Measurements from ENCODE around the gene FARP1. TPM values are rescaled to one million over a fixed set of nuclear protein-coding genes. Genes with fewer than 3 reads are reported as not detected.

The FARP1 gene
- polyA plus RNA-seq, 1 of the 3 experiments (the other 2 are of a cell fraction) = 12.0 TPM

GRCh38 chr13:98180092-98180491 lies 37.2 kb downstream of the FARP1 start:
- H3K79me2 ChIP-seq (ENCODE audit: insufficient read depth) = peaks cover 70% of the 10 kb centered on the region
- no peaks in the 10 kb centered on the region for H3K27me3 ChIP-seq (ENCODE audit: insufficient read depth)
- H3F3A ChIP-seq (replicated peaks; ENCODE audit: insufficient read depth) = no peaks in the 10 kb centered on the region
- ChIA-PET CTCF (interaction anchor here (1.3 kb wide), 1 partner anchor 493 kb away, joined by 3 read pairs; no protein-coding TSS in a partner anchor), POLR2A (no interaction called here)
- no peaks in the 10 kb centered on the region for H3K9me3 ChIP-seq
- DNase-seq = no peak
- H2AFZ ChIP-seq (ENCODE audit: low read depth) = no peak overlapping the region
- H3K4me2 ChIP-seq = no peak overlapping the region
- WGBS (ENCODE audit: low lambda C conversion rate) = 94% methylated on average over 3 of the region's 3 CpGs
- H3K36me3 ChIP-seq (replicated peaks in 1 of 2; ENCODE audit: control insufficient read depth in 1 of 2, insufficient read depth in 2 of 2, low read length in 1 of 2) = no peaks in the 10 kb centered on the region
- peaks cover 0 to 3% of the 10 kb centered on the region in 2 experiments; a peak in 2 of 4 replicates for H3K4me1 ChIP-seq (ENCODE audit: control insufficient read depth in 1 of 2, insufficient read depth in 2 of 2, low read depth in 1 of 2, low read length in 1 of 2)
- TF ChIP-seq TCF12 (IDR thresholded peaks at IDR 0.05) = no peak
- no peak for TF ChIP-seq GATA2 (CRISPR knock-in tag; IDR thresholded peaks at IDR 0.05)
- no peak for TF ChIP-seq NFIC (IDR thresholded peaks at IDR 0.05; ENCODE audit: borderline replicate concordance)
- no peaks in the 10 kb centered on the region for H4K20me1 ChIP-seq (ENCODE audit: insufficient read depth)
- H3K4me3 ChIP-seq (ENCODE audit: low read depth in 2 of 2, low read length in 1 of 2) = no peak overlapping the region
- H3K9me2 ChIP-seq = no peaks in the 10 kb centered on the region
- H3K27ac ChIP-seq (ENCODE audit: low read depth in 2 of 2, low read length in 1 of 2) = no peak overlapping the region
- no peak overlapping the region for H3K9ac ChIP-seq

- no peak overlapping the region for H2AFZ ChIP-seq (ENCODE audit: low read depth)
- no peaks in the 10 kb centered on the region for H3K4me1 ChIP-seq (ENCODE audit: control insufficient read depth in 1 of 2, insufficient read depth in 2 of 2, low read depth in 1 of 2, low read length in 1 of 2)
- H3F3A ChIP-seq (replicated peaks; ENCODE audit: insufficient read depth) = no peaks in the 10 kb centered on the region
- H3K4me2 ChIP-seq = no peak overlapping the region
- H3K9ac ChIP-seq = no peak overlapping the region
- TF ChIP-seq MEF2A (IDR thresholded peaks at IDR 0.05; ENCODE audit: borderline replicate concordance, low read depth) = no peak
- TF ChIP-seq JUND (IDR thresholded peaks at IDR 0.05) = no peak
- no peak for TF ChIP-seq RXRA (IDR thresholded peaks at IDR 0.05; ENCODE audit: borderline replicate concordance, low read depth)
- no peak for TF ChIP-seq USF2 (IDR thresholded peaks at IDR 0.05; ENCODE audit: borderline replicate concordance, low read depth, low read length)
- no peak for TF ChIP-seq CHD2 (IDR thresholded peaks at IDR 0.05; ENCODE audit: low read length, partially characterized antibody)
- no peak for TF ChIP-seq FOSL2 (IDR thresholded peaks at IDR 0.05; ENCODE audit: borderline replicate concordance, low read depth)
- TF ChIP-seq TCF12 (IDR thresholded peaks at IDR 0.05) = no peak
- TF ChIP-seq PBX3 (IDR thresholded peaks at IDR 0.05) = no peak
- TF ChIP-seq NRF1 (IDR thresholded peaks at IDR 0.05; ENCODE audit: low read depth, low read length) = no peak
- no peak for TF ChIP-seq FOXM1 (IDR thresholded peaks at IDR 0.05; ENCODE audit: low read depth)
- no peak for TF ChIP-seq RFX5 (IDR thresholded peaks at IDR 0.05; ENCODE audit: low read length)
- TF ChIP-seq REST (IDR thresholded peaks at IDR 0.05; ENCODE audit: low read depth, low read length) = no peak
- no peak for TF ChIP-seq SMC3 (IDR thresholded peaks at IDR 0.05; ENCODE audit: low read depth, low read length)
- TF ChIP-seq USF1 (IDR thresholded peaks at IDR 0.05; ENCODE audit: borderline replicate concordance, low read depth) = no peak
- no peak for TF ChIP-seq FOXJ3 (CRISPR knock-in tag; IDR thresholded peaks at IDR 0.05)
- no peak for TF ChIP-seq EP300 (IDR thresholded peaks at IDR 0.05; ENCODE audit: borderline replicate concordance in 1 of 2, low read depth in 1 of 2, low read length in 1 of 2)
- TF ChIP-seq TAF1 (IDR thresholded peaks at IDR 0.05; ENCODE audit: borderline replicate concordance, low read depth, low read length) = no peak
- no peak for TF ChIP-seq ELF1 (IDR thresholded peaks at IDR 0.05)
- no peak for TF ChIP-seq MAX (IDR thresholded peaks at IDR 0.05; ENCODE audit: low read depth)
- no peak for DNase-seq
- WGBS (ENCODE audit: low lambda C conversion rate) = 97% methylated on average over 7 of the region's 7 CpGs
- peaks cover 4% of the 10 kb centered on the region; the same call in 1 of the 2 replicates for H4K20me1 ChIP-seq (ENCODE audit: insufficient read depth)
- H3K36me3 ChIP-seq (replicated peaks in 1 of 2; ENCODE audit: control insufficient read depth in 1 of 2, insufficient read depth in 2 of 2, low read length in 1 of 2) = no peaks in the 10 kb centered on the region
- H3K27ac ChIP-seq (ENCODE audit: low read depth in 2 of 2, low read length in 1 of 2) = no peak overlapping the region
- ChIA-PET CTCF (no interaction called here), POLR2A (no interaction called here)
- H3K4me3 ChIP-seq (ENCODE audit: low read depth in 2 of 2, low read length in 1 of 2) = no peak overlapping the region
- H3K9me3 ChIP-seq = no peaks in the 10 kb centered on the region
- no peaks in the 10 kb centered on the region for H3K27me3 ChIP-seq (ENCODE audit: insufficient read depth)
- peaks cover 73% of the 10 kb centered on the region for H3K79me2 ChIP-seq (ENCODE audit: insufficient read depth)
- H3K9me2 ChIP-seq = no peaks in the 10 kb centered on the region
These were observed 38.4 kb downstream of the FARP1 start for GRCh38 chr13:98181111-98181815.
